ENCODE data around the gene BCCIP.

Gene BCCIP

GRCh38 chr10:125881192-125881591 lies 57.8 kb downstream of the BCCIP start, which contains the start of gene DHX32:
TSS of gene DHX32 (minus strand) at chr10:125881292. CDS start at chr10:125880824, 468 bp downstream.
- TF ChIP-seq CTCF (IDR thresholded peaks at IDR 0.05): no peak

- TF ChIP-seq CTCF (IDR thresholded peaks at IDR 0.05): no peak
Observed at GRCh38 chr10:125882596-125882995, 59.2 kb downstream of the BCCIP start.

GRCh38 chr10:125883211-125883610 lies 59.9 kb downstream of the BCCIP start:
- TF ChIP-seq CTCF (IDR thresholded peaks at IDR 0.05): no peak

Measured in LNCAP (cell line).